ENCODE measurements around the gene NUP50.

The NUP50 gene

DNA sequence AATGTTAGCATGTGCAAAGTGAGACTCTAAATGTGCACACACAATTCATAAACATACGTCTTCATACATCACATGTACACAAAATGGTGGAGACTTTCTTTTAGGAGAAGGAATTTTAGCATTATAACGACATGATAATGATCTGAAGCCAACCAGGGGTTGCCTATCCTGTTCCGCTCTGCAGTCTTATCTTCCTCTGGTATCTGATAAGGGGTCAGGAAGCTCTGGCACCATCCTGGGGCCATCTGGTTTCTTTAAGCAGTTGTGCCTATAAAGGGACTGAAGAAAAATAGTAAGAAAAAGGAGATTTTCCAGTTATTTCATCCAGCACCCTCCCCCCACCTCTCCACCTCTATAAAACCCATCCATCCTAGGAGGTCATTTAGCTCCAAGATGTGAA is 5.8 kb upstream of the NUP50 start:
- TF ChIP-seq SIN3A (IDR thresholded peaks at IDR 0.05; ENCODE audit: borderline replicate concordance, insufficient read depth, low read length): no peak
- TF ChIP-seq, protein P1, sequence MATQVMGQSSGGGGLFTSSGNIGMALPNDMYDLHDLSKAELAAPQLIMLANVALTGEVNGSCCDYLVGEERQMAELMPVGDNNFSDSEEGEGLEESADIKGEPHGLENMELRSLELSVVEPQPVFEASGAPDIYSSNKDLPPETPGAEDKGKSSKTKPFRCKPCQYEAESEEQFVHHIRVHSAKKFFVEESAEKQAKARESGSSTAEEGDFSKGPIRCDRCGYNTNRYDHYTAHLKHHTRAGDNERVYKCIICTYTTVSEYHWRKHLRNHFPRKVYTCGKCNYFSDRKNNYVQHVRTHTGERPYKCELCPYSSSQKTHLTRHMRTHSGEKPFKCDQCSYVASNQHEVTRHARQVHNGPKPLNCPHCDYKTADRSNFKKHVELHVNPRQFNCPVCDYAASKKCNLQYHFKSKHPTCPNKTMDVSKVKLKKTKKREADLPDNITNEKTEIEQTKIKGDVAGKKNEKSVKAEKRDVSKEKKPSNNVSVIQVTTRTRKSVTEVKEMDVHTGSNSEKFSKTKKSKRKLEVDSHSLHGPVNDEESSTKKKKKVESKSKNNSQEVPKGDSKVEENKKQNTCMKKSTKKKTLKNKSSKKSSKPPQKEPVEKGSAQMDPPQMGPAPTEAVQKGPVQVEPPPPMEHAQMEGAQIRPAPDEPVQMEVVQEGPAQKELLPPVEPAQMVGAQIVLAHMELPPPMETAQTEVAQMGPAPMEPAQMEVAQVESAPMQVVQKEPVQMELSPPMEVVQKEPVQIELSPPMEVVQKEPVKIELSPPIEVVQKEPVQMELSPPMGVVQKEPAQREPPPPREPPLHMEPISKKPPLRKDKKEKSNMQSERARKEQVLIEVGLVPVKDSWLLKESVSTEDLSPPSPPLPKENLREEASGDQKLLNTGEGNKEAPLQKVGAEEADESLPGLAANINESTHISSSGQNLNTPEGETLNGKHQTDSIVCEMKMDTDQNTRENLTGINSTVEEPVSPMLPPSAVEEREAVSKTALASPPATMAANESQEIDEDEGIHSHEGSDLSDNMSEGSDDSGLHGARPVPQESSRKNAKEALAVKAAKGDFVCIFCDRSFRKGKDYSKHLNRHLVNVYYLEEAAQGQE (IDR thresholded peaks at IDR 0.05; ENCODE audit: insufficient read depth in 1 of 2, low read depth in 2 of 2, low read length in 2 of 2): no peak
- no peak for TF ChIP-seq FOXP2 (optimal IDR thresholded peaks at IDR 0.05; ENCODE audit: borderline replicate concordance, extremely low read depth, extremely low read length, insufficient read depth)
- TF ChIP-seq POLR2AphosphoS5 (IDR thresholded peaks at IDR 0.05; ENCODE audit: low read depth, low read length): no peak
- no peak for TF ChIP-seq TAF1 (IDR thresholded peaks at IDR 0.05; ENCODE audit: borderline replicate concordance, insufficient read depth, low read length)

DNA sequence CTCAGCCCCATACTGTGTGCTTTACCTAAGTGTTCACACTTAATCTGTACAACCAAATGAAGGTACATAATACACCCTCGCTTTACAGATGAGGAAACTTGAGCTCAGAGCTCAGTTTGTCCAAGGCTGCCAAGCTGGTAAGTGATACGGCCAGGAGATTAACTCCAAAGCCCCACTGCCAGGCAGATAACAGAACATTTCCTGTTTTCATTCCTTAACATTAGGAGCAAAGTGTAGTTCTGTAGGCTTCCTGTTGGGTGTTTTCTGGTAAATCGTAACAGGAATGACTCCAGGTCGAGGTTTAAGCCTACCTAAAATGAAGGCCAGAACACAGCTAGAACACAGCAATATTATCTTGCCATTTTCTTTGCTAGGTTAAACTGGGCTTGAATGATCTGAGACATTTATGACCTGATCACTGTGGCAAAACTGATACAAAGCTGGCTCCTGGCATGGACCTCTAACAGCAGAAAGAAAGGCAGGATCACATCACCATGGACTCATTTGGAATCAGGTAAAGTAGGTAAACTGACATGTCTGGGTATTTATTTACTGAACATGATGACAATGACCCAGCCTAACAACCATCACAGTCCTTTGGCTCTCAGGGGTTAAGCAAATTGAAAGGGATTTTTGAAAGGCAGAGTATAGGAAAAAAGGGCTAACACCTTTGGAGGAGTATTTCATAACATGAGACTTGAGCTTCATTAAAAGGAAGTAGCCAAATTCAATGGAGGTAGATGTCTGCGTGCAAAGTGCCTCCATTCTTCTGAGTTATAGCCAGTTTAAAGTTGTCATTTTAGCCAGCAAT is 3.9 kb upstream of the NUP50 start:
- TF ChIP-seq FOXP2 (optimal IDR thresholded peaks at IDR 0.05; ENCODE audit: borderline replicate concordance, extremely low read depth, extremely low read length, insufficient read depth) (no peak), TAF1 (IDR thresholded peaks at IDR 0.05; ENCODE audit: borderline replicate concordance, insufficient read depth, low read length) (no peak), SIN3A (IDR thresholded peaks at IDR 0.05; ENCODE audit: borderline replicate concordance, insufficient read depth, low read length) (no peak), POLR2AphosphoS5 (IDR thresholded peaks at IDR 0.05; ENCODE audit: low read depth, low read length) (no peak)
- TF ChIP-seq, protein P1 (IDR thresholded peaks at IDR 0.05; ENCODE audit: insufficient read depth in 1 of 2, low read depth in 2 of 2, low read length in 2 of 2): no peak

DNA sequence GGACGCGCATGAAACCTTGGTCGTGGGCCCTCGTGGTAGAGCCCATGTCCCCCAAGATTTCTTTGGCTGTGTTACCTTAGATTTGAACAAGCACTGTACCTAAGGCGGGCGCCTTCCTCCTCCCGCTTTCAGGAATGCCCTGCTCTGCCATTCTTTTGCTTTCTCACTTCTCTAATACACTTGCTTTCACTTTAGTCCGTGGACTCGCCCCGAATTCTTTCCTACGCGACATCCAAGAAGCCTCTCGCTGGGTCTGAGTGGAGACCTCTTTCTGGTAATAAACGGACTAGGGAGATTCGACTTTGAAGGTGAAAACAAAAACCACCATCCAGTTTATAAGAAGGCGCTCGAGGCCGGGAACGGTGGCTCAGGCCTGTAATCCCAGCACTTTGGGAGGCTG is 1.2 kb upstream of the NUP50 start:
- no peak for TF ChIP-seq TAF1 (IDR thresholded peaks at IDR 0.05; ENCODE audit: borderline replicate concordance, insufficient read depth, low read length)
- no peak for TF ChIP-seq FOXP2 (optimal IDR thresholded peaks at IDR 0.05; ENCODE audit: borderline replicate concordance, extremely low read depth, extremely low read length, insufficient read depth)
- no peak for TF ChIP-seq POLR2AphosphoS5 (IDR thresholded peaks at IDR 0.05; ENCODE audit: low read depth, low read length)
- no peak for TF ChIP-seq SIN3A (IDR thresholded peaks at IDR 0.05; ENCODE audit: borderline replicate concordance, insufficient read depth, low read length)
- TF ChIP-seq, protein P1 (IDR thresholded peaks at IDR 0.05; ENCODE audit: insufficient read depth in 1 of 2, low read depth in 2 of 2, low read length in 2 of 2): no peak

DNA sequence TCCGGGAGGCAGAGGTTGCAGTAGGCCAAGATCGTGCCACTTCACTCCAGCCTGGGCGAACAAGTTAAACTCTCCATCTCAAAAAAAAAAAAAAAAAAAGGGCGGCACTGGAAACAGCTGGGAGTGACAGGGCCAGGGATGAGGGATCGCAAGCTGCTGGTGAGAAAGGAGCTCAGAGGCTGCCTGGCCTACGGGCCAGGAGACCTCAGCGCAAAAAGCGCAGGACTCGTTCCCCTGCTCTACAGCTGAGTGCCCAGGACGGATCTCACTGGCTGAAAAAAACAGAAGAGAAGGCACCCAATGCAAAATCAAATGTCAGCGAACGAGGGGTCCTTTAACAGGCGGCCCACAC is 650 bp upstream of the NUP50 start:
- no peak for TF ChIP-seq POLR2AphosphoS5 (IDR thresholded peaks at IDR 0.05; ENCODE audit: low read depth, low read length)
- TF ChIP-seq, protein P1 (IDR thresholded peaks at IDR 0.05; ENCODE audit: insufficient read depth in 1 of 2, low read depth in 2 of 2, low read length in 2 of 2): no peak
- TF ChIP-seq FOXP2 (optimal IDR thresholded peaks at IDR 0.05; ENCODE audit: borderline replicate concordance, extremely low read depth, extremely low read length, insufficient read depth): no peak
- TF ChIP-seq SIN3A (IDR thresholded peaks at IDR 0.05; ENCODE audit: borderline replicate concordance, insufficient read depth, low read length): no peak
